ENCODE measurements around the gene MAGIX.

- TF ChIP-seq CTCF (IDR thresholded peaks at IDR 0.05; ENCODE audit: low read length) (no peak), EZH2 (IDR thresholded peaks at IDR 0.05; ENCODE audit: borderline replicate concordance, low read length) (no peak)
Measured at GRCh38 chrX:49183701-49184281, 21.2 kb downstream of the MAGIX start.

All from OCI-LY1 (cell line).